NOMO-1 treated with DMSO at 0.1 percent for 48 hours (cell line): ENCODE results near the gene BET1L.
A peak's percentile ranks its signal among the peaks of the same experiment; 100 is the strongest.
"Not testable (repeated sequence)": the region's sequence is repeated elsewhere in the genome, so short reads cannot be mapped to it uniquely, and the experiment has no call there.

ENCODE experiments used
- DNase-seq: peaks from one replicate; lab custom pipeline; 2025; ENCODE audit not compliant: unreplicated experiment; lab: John Stamatoyannopoulos, UW

The BET1L gene

GRCh38 chr11:207208-207862 is at the start of gene BET1L, which contains the start of gene RIC8A:
Gene BET1L (minus strand): TSS chr11:207399. CDS start chr11:207321, 78 bp downstream.
Gene RIC8A (plus strand): TSS chr11:207708. CDS start chr11:208855, 1,147 bp downstream.
- DNase-seq, result peak; percentile 98

- no peak for DNase-seq
Measured at GRCh38 chr11:255816-256215, 48.6 kb upstream of the BET1L start.

GRCh38 chr11:255176-255575 is 48.0 kb upstream of the BET1L start:
- DNase-seq, result peak; percentile 12

- no peak for DNase-seq
Measured at GRCh38 chr11:253886-254270, 46.7 kb upstream of the BET1L start.

GRCh38 chr11:253160-253885 is 46.1 kb upstream of the BET1L start:
- DNase-seq, result no peak

GRCh38 chr11:252666-253065 is 45.5 kb upstream of the BET1L start:
- no peak for DNase-seq

GRCh38 chr11:251550-251949 is 44.4 kb upstream of the BET1L start:
- no peak for DNase-seq

- peak; percentile 38 for DNase-seq
Measured at GRCh38 chr11:250740-251299, 43.6 kb upstream of the BET1L start.

GRCh38 chr11:250274-250673 is 43.1 kb upstream of the BET1L start:
- no peak for DNase-seq

- no peak for DNase-seq
Measured at GRCh38 chr11:249062-249461, 41.9 kb upstream of the BET1L start.

- no peak for DNase-seq
Measured at GRCh38 chr11:244376-244775, 37.2 kb upstream of the BET1L start.

- DNase-seq, result no peak
Measured at GRCh38 chr11:241634-242033, 34.4 kb upstream of the BET1L start.

- no peak for DNase-seq
Measured at GRCh38 chr11:240315-240714, 33.1 kb upstream of the BET1L start.

GRCh38 chr11:238346-238745 is 31.1 kb upstream of the BET1L start:
- DNase-seq, result not testable (repeated sequence)

GRCh38 chr11:236774-237767 is 29.9 kb upstream of the BET1L start, which contains the start of gene PSMD13:
Gene PSMD13 (plus strand): TSS chr11:236976. CDS start chr11:237050, 74 bp downstream.
- DNase-seq, result peak; percentile 78

- DNase-seq, result peak; percentile 90
Measured at GRCh38 chr11:235997-236773, 29.0 kb upstream of the BET1L start, which contains the start of gene SIRT3. Gene SIRT3 (minus strand): TSS chr11:236342. CDS start chr11:236328, 14 bp downstream.

GRCh38 chr11:235609-235996 is 28.4 kb upstream of the BET1L start:
- DNase-seq, result peak; percentile 24

- DNase-seq, result no peak
Measured at GRCh38 chr11:235180-235579, 28.0 kb upstream of the BET1L start.

- no peak for DNase-seq
Measured at GRCh38 chr11:232783-233565, 25.8 kb upstream of the BET1L start.
